ENCODE measurements around the gene ASB18.

DNA sequence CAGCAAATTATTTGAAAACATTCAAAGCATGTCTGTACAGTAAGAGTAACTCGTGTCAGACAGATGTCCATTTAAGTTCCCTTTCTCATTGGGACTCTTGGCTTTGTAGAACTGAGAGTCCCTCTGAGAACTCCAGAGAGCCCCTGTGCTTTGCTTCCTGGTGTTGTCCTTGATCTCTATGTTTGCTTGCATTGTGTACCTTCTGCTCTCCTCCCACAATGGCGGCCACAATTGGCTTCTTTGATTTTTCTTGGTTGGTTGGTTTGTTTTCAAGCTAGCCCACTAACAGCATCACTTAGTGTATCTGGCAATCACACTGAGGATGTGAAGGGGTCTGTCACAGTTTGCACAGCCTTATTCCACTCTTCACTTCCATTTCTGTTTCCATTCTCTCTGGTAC lies 15.1 kb downstream of the ASB18 start:
- TF ChIP-seq, protein P1, sequence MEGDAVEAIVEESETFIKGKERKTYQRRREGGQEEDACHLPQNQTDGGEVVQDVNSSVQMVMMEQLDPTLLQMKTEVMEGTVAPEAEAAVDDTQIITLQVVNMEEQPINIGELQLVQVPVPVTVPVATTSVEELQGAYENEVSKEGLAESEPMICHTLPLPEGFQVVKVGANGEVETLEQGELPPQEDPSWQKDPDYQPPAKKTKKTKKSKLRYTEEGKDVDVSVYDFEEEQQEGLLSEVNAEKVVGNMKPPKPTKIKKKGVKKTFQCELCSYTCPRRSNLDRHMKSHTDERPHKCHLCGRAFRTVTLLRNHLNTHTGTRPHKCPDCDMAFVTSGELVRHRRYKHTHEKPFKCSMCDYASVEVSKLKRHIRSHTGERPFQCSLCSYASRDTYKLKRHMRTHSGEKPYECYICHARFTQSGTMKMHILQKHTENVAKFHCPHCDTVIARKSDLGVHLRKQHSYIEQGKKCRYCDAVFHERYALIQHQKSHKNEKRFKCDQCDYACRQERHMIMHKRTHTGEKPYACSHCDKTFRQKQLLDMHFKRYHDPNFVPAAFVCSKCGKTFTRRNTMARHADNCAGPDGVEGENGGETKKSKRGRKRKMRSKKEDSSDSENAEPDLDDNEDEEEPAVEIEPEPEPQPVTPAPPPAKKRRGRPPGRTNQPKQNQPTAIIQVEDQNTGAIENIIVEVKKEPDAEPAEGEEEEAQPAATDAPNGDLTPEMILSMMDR (IDR thresholded peaks at IDR 0.05): no peak
- TF ChIP-seq POLR2A (IDR thresholded peaks at IDR 0.05): no peak
- TF ChIP-seq EP300 (IDR thresholded peaks at IDR 0.05): no peak

All from tibial nerve (tissue), 4 donors.